Activated CD8-positive, alpha-beta T cell treated with anti-CD3 and anti-CD28 coated beads for 36 hours (primary cell): ENCODE results near the gene TRIM29. TPM values are rescaled to one million over a fixed set of nuclear protein-coding genes. Genes with fewer than 3 reads are reported as not detected.

ENCODE experiments used
- ATAC-seq: fragments of 200-7000 bp; cut with Tn5 transposase; one replicate; pipeline ENCODE4 v1.10.0; 2021; ENCODE audit warnings: mild to moderate bottlenecking, moderate library complexity
- CTCF ChIA-PET: fragments of 350-600 bp; sonication (Branson Sonifier 250); formaldehyde crosslinking; loops from one replicate; lab custom pipeline; 2021; ENCODE audit warnings: antibody characterized with exemption; lab: Charles Lee
- POLR2A ChIA-PET: fragments of 350-600 bp; sonication (Branson Sonifier 250); formaldehyde crosslinking; loops from one replicate; lab custom pipeline; 2021; ENCODE audit warnings: antibody characterized with exemption; lab: Charles Lee
- DNase-seq: peaks from one replicate; pipeline ENCODE4 v3.0.0-alpha.2; 2020
- H3K27ac Mint-ChIP-seq: one replicate; pipeline ENCODE4 v1.8.0; 2021; ENCODE audit warnings: mild to moderate bottlenecking, mixed read lengths
- H3K27me3 Mint-ChIP-seq: one replicate; pipeline ENCODE4 v1.8.0; 2021; ENCODE audit warnings: mixed read lengths
- H3K36me3 Mint-ChIP-seq: one replicate; pipeline ENCODE4 v1.8.0; 2021; ENCODE audit warnings: low read depth, mixed read lengths
- H3K4me1 Mint-ChIP-seq: one replicate; pipeline ENCODE4 v1.8.0; 2021; ENCODE audit warnings: low read depth, mixed read lengths
- H3K4me3 Mint-ChIP-seq: one replicate; pipeline ENCODE4 v1.8.0; 2021; ENCODE audit warnings: mild to moderate bottlenecking, moderate library complexity, mixed read lengths
- H3K9me3 Mint-ChIP-seq: one replicate; pipeline ENCODE4 v1.8.0; 2021; ENCODE audit warnings: mixed read lengths
- CTCF ChIP-seq: fragments of 200-600 bp; IDR thresholded peaks from one replicate; pipeline ENCODE4 v1.8.0; 2022; ENCODE audit warnings: antibody characterized with exemption, mild to moderate bottlenecking
- intact Hi-C: fragments of 100-400 bp; cut with micrococcal nuclease; formaldehyde crosslinking; loops from one replicate; pipeline ENCODE4 v1.10.0; 2022
- total RNA-seq, 2 experiments: library from RNA; stranded (reverse); gene quantifications; one replicate each; pipeline ENCODE4 v1.2.3, GENCODE V29; 2021

Gene TRIM29
- total RNA-seq, 2 experiments from 2014 or later, result not detected

DNA sequence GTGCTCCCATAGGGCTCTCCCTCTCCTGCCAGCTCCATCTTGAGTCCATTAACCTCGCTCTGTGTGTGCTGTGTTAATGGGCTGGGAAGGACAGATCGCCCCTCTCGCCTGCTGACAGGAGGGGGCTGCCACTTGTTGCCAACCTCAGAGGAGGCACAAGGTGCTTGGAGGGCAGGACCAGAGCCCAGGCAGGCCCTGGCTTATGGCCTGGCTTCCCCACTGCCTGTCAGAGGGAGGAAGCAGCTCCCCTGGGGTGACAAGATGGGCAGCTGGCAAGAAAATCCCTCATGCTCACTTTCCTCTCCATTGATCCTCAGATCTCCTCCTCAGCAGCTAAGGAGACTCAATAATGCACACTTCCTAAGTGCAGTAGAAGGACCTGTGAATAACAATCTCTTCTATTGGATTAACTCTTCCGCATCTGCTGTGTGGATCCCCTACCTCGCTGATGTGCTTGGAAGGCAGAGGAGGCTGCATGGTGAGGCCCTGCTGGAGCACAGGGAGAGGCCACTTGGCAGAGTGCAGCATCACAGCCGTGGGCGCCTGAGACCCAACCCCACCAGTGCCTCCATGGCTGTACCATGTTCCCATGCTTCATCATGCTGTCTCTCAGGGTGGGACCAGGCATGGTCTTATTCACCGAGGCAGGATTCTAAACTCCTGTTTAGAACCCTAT, 70.3 kb downstream of the TRIM29 start:
- no peaks in the 10 kb centered on the region for H3K9me3 Mint-ChIP-seq
- no peak for TF ChIP-seq CTCF
- DNase-seq, result no peak
- peaks cover 15% of the 10 kb centered on the region for H3K27me3 Mint-ChIP-seq
- no peak for ATAC-seq
- intact Hi-C loops, result no loop called here
- ChIA-PET CTCF (no interaction called here), POLR2A (no interaction called here)
- H3K36me3 Mint-ChIP-seq, result no peaks in the 10 kb centered on the region
- no peak overlapping the region for H3K27ac Mint-ChIP-seq
- no peak overlapping the region for H3K4me3 Mint-ChIP-seq
- H3K4me1 Mint-ChIP-seq, result no peaks in the 10 kb centered on the region

DNA sequence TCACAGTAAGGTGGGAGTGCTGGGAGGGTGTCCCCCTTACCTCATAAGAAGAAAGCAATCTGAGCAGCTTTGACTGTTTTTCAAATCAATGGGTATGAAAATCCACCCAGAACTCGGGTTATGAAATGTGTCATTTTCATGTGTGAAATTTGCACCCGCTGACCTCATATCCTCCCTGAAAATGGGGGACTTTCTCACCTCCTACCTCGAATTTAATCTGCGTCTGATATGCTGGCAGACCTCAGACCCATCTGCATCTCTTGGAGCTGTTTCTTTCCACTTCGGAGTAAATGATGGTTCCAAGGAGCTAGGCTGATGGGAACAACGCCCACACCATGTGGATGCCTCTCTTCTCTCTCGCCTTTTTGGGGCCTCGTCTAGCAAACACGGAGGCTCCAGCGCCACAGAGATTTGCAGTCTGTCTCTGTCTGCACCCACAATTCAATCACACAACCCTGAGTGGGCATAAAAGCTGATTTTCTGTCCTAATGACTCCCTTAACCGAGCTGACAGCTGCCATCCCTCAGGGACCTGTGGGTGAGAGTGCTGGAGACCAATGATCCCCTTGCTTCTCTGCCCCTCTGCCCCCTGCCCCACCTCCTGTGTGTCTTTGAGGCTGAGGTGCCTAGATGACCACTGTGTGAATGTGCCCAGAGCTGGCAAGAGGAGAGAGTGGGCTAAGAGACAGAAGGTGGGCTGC, 71.0 kb downstream of the TRIM29 start:
- intact Hi-C loops, result no loop called here
- Mint-ChIP-seq H3K36me3 (no peaks in the 10 kb centered on the region), H3K27me3 (peaks cover 17% of the 10 kb centered on the region), H3K9me3 (no peaks in the 10 kb centered on the region), H3K27ac (no peak overlapping the region), H3K4me1 (no peaks in the 10 kb centered on the region), H3K4me3 (no peak overlapping the region)
- ATAC-seq, result no peak
- TF ChIP-seq CTCF, result no peak
- ChIA-PET POLR2A (no interaction called here), CTCF (no interaction called here)
- DNase-seq, result no peak

- ChIA-PET CTCF (no interaction called here), POLR2A (no interaction called here)
- ATAC-seq (no peak), DNase-seq (no peak)
- Mint-ChIP-seq H3K27ac (no peak overlapping the region), H3K36me3 (no peaks in the 10 kb centered on the region), H3K9me3 (no peaks in the 10 kb centered on the region), H3K4me1 (no peaks in the 10 kb centered on the region), H3K4me3 (no peak overlapping the region), H3K27me3 (peaks cover 17% of the 10 kb centered on the region)
- intact Hi-C loops, result no loop called here
- TF ChIP-seq CTCF, result no peak
Observed at GRCh38 chr11:120065876-120066275, 72.0 kb downstream of the TRIM29 start.

DNA sequence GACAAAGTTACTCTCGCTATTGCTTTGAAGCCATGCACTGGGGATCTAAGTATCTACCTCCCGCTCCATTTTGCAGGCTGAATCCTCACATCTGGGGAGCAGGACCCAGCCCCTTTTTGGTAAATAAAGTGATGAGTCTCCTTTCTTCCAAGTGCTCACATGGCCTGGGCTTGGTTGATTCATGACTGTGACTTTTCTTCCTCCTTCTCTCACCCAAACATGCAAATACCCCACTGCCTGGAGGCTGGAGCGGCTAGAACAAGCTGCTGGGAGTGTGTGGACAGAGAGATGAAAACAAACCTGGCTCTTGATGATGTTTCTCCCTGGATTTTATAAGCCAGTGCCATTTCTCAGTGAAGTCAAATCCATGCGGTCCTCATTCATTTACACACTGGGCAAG, 72.7 kb downstream of the TRIM29 start:
- intact Hi-C loops, result no loop called here
- POLR2A ChIA-PET, result no interaction called here
- no peak for ATAC-seq
- TF ChIP-seq CTCF, result no peak
- Mint-ChIP-seq H3K9me3 (no peaks in the 10 kb centered on the region), H3K4me1 (no peaks in the 10 kb centered on the region), H3K27me3 (peaks cover 15% of the 10 kb centered on the region), H3K36me3 (no peaks in the 10 kb centered on the region), H3K27ac (no peak overlapping the region), H3K4me3 (no peak overlapping the region)
- DNase-seq, result no peak
- CTCF ChIA-PET, result no interaction called here

DNA sequence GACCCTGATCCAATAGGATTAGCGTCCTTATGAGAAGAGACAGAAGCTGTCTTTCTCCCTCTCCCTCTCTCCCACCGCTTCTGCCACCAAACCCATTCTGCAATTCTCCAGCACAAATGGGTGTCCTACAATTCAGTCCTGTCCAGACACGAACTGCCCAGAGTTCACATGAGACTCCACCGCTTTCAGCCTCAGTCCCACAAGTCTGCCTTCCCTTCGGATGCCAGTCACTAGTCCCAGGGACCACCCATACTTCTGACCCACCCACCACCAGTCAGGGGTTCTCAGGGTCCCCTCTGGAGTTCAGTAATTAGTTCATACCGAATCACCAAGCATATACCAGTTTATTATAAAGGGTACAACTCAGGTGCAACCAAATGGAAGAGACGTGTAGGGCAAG, 73.6 kb downstream of the TRIM29 start:
- ATAC-seq, result no peak
- Mint-ChIP-seq H3K4me3 (no peak overlapping the region), H3K4me1 (no peaks in the 10 kb centered on the region), H3K9me3 (no peaks in the 10 kb centered on the region), H3K36me3 (no peaks in the 10 kb centered on the region), H3K27ac (no peak overlapping the region), H3K27me3 (peaks cover 15% of the 10 kb centered on the region)
- POLR2A ChIA-PET, result no interaction called here
- no peak for TF ChIP-seq CTCF
- CTCF ChIA-PET, result interaction anchor here (1.1 kb wide), 1 partner anchor 15 kb away, joined by 4 read pairs; no protein-coding TSS in a partner anchor
- DNase-seq, result no peak
- intact Hi-C loops, result no loop called here
